Body of pancreas (tissue), 4 donors: ENCODE results near the gene BBX.

Experiments
- CTCF ChIP-seq, 7 experiments: fragments of 450-650 bp in 4 of 7; fragments of 200-600 bp in 3 of 7; sonication (generic) in 3 of 7; IDR thresholded peaks; one replicate each; pipeline ENCODE4 v1.5.1; 2016 to 2019; ENCODE audit warnings: antibody characterized with exemption in 7 of 7
- POLR2A ChIP-seq, 3 donors: fragments of 450-650 bp; IDR thresholded peaks; one replicate each; pipeline ENCODE4 v1.6.1; 2016; ENCODE audit warnings: antibody characterized with exemption in 3 of 3, mild to moderate bottlenecking in 2 of 3

- TF ChIP-seq CTCF (IDR thresholded peaks at IDR 0.05) (no peak), POLR2A (IDR thresholded peaks at IDR 0.05) (no peak)
These were observed 211.6 kb downstream of the BBX start for GRCh38 chr3:107734317-107734716.
